ENCODE measurements around the gene KRT4.
"Not testable (repeated sequence)": the region's sequence is repeated elsewhere in the genome, so short reads cannot be mapped to it uniquely, and the experiment has no call there.

The KRT4 gene

GRCh38 chr12:52771088-52771487 lies 42.8 kb downstream of the KRT4 start:
- no peak for DNase-seq

DNA sequence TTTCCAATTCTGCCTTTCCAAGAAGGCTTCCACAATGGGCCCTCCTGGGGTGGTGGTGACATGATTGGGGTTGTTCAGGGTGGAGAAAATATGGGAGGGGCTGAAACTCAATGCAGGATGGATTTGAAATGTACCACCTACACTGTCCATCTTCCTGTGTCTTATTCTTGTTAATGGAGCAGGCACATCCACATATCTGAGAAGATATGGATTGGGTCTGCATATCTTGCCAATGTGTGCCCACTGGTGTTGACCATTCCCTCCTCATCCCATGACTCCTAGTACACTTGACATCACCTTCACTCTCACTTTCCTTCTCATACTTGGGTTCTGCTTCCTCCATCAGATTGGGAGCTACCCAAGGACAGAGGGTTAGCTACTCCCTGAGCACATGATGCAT lies 44.0 kb downstream of the KRT4 start:
- no peak for DNase-seq

GRCh38 chr12:52769354-52769753 lies 44.6 kb downstream of the KRT4 start:
- no peak for DNase-seq

DNA sequence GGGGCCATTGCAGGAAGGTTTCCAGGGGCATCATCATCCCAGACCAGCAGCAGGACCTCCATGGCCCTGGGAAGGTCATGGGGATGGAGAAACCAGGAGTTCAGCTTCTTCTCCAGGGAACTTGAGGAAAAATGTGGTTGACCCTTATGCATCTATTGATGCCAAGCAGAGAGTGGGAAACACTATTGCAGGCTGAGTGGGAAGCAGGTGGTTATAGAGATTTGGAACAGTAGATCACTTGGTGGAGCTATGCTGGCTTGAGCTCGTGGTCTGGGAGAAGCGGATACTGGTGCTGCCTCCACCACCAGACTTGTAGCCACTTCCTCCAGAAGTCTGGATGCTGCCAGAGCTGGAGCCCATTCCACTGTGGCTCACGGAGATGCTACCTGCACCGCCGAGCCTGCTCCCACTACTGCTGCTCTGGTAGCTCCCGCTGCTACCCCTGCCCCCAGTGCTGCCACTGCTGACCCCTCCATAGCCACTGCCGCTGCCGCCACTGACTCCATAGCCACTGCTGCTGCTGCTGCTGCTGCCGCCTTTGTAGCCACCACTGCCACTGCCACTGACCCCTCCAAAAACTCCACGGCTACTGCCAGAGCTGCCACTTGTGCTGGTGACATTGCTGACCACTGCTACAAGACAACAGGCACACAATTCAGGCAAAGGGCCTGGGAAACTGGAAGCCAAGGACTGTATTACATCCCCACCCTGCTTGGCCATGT lies 45.3 kb downstream of the KRT4 start:
- DNase-seq, result no peak

DNA sequence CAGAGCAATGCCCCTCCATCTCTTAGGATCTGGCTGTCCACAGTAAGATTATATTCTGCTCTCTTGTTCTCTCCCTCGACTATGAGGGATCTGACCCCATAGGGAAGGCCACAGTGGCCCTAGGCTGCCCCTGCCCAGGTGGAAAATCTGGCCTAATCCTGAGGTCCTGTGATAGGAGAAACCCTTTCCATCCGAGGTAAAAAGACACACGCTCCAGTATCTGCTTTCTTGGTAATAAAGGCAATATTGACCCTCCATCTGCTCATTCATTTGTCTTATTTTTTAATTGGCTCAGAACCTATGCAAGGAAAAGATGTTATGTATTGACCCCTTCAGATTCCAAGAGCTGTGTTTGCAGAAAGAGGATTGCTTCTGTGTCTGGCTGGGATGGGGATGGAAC lies 46.5 kb downstream of the KRT4 start:
- DNase-seq, result no peak

- DNase-seq, result no peak
These were observed 46.9 kb downstream of the KRT4 start for GRCh38 chr12:52767020-52767379.

DNA sequence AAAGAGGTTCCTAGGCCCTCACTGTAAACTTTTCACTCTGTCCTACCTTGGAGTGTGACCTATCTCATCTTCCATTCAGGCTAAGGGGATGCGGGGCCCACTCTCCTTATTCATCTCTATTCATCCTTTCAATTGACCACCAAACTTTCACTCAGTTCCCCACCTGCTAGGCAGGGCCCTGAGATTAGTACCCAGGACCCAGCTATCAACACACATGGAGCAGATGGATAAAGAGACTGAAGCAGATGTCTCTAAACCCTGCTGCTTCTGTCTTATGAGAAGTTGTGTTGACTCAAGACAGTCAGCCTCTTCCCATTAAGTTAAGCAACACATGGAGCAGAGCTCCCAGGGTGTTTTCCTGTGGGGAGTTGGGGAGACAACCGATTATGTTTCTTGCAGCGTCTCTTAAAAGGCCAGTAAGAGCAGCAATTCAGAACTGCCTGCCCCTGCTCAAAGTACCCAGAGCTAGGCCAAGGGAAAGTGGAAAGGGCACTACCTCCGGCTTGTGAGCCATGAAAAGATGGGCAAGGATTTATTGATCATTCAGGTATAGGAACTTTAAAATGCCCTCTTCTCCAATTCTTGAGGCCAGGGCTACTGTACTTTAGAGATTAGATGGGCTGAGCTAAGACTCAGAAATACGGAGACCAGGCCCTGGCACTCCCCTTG lies 47.4 kb downstream of the KRT4 start:
- no peak for DNase-seq

GRCh38 chr12:52765702-52766101 lies 48.2 kb downstream of the KRT4 start:
- DNase-seq, result no peak

GRCh38 chr12:52763991-52764390 lies 49.9 kb downstream of the KRT4 start:
- no peak for DNase-seq

- no peak for DNase-seq
These were observed 50.8 kb downstream of the KRT4 start for GRCh38 chr12:52763036-52763659.

DNA sequence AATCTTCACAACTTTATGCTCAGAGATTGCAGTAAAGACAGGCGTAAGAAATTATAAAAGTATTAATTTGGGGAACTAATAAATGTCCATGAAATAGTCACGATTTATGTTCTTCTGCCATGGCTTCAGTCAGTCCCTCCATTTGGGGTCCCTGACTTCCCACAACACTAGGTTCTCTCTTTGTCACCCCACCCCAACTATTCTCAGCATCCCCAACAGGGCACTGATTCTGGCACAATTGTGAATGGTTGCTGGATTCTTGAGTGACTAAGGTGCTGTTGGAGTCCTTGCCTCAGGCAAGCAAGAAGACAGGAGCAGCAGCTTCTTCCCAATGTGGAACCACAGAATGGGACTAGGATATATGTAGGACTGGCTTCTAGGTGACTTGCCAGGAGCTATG lies 52.1 kb downstream of the KRT4 start:
- DNase-seq, result no peak

DNA sequence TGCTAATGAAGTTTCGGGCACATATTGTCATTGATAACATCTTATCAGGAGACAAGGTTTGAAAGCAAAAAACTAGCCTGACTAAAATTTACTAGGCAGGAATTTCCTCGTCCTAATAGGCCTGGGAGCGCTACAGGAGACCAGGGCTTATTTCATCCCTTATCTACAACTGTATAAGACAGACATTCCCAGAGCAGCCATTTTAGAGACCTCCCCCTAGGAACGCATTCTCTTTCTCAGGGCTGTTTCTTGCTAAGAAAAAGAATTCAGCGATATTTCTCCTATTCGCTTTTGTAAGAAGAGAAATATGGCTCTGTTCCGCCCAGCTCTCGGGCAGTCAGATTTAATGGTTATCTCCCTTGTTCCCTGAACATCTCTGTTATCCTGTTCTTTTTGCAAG lies 52.7 kb downstream of the KRT4 start:
- not testable (repeated sequence) for DNase-seq

DNA sequence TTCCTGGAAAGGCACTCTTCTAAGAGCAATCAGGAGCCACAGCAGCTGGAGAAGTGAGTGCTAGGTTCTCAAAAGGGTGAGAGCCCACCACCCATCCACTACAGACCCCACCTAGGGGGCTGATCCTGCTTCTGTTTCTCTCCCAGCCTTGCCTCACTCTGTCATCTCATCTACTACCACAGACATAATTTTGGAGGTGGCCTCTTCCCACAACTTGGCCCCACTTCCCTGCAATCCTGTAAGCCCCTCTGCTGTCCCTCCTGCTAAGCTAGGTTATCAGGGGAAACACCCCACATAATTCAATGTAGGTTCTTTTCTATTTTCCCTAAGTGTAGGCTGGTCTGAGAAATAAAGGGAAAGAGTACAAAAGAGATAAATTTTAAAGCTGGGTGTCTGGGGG lies 53.3 kb downstream of the KRT4 start:
- no peak for DNase-seq

GRCh38 chr12:52759695-52760094 lies 54.2 kb downstream of the KRT4 start:
- DNase-seq, result no peak

DNA sequence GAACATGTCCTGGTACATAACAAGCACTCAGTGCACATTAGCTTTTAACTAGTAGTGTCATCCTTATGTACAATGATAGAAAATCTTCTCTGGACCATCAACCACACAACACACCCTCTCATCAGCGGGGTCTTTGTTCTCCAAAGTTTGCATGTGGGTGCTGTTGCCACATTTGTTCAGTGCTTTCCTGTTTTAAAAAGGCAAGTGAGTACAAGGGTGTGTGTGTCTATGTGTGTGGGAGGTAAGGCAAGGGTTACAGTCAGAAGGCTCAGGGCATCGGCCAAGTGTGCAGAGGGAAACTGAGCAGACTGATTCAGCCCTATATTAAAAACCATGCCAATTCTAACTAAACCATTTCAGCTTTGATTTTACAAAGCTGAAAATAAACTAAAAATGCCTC lies 54.7 kb downstream of the KRT4 start:
- no peak for DNase-seq

- no peak for DNase-seq
These were observed 56.3 kb downstream of the KRT4 start for GRCh38 chr12:52757449-52758176.
